ENCODE results near the gene CLEC19A.
"Not testable (repeated sequence)": the region's sequence is repeated elsewhere in the genome, so short reads cannot be mapped to it uniquely, and the experiment has no call there.

CLEC19A gene

DNA sequence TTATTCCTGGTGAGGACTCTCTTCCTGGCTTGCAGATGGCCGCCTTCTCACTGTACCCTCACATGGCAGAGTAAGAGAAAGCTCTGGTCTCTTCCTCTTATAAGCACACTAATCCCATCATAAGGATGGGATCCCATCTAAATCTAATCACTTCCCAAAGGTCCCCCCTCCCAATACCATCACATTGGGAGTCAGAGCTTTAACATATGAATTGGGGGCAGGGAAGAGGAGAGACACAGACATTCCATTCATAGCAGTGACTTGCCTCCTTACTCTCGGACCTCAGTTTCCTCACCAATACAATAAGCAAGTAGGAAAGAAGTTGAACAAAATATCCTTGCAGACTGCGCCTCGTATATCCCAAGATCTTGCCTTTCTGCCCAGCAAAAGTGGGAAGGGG, 1.7 kb downstream of the CLEC19A start:
- no peak for DNase-seq

DNA sequence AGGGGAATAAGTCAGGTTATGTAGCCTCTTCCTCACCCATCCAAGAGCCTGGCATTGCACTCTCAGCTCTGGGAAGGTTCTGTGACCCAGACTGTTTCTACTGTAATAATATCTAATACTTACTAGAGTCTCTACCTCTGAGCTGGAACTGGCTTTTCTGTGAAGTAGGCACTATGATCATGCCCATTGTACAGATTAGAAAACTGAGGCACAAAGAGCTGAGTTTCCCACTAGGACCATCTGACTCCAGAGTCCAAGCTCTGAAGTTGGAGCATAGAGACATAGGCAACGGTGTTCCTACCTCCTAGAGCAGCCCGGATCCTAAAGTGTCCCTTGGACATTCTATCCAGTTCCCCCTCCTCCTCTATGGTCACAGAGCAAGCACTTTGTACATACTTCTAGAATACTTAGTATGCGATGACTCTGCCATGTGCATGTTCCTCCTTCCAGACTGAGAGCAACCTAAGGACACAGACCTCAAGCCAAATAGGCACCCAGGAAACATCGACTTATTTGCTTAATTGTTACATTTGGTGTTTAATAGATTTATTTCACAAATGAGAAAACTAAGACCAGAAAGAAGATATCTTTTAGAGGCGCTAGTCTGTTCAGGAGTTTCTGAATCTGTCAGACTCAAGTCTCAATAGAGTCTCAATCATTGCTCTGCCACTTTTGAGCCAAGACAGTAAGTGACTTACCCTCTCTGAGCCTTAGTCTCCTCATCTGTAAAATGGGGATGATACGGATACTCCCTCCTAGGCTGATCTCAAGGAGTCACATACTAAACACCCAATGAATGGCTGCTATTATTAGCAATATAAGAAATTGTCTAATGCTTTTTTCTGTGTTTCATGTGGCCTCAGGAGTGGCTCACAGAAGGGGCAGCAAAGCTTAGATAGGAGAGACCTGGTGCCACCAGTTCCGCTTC, 3.6 kb downstream of the CLEC19A start:
- no peak for DNase-seq

DNA sequence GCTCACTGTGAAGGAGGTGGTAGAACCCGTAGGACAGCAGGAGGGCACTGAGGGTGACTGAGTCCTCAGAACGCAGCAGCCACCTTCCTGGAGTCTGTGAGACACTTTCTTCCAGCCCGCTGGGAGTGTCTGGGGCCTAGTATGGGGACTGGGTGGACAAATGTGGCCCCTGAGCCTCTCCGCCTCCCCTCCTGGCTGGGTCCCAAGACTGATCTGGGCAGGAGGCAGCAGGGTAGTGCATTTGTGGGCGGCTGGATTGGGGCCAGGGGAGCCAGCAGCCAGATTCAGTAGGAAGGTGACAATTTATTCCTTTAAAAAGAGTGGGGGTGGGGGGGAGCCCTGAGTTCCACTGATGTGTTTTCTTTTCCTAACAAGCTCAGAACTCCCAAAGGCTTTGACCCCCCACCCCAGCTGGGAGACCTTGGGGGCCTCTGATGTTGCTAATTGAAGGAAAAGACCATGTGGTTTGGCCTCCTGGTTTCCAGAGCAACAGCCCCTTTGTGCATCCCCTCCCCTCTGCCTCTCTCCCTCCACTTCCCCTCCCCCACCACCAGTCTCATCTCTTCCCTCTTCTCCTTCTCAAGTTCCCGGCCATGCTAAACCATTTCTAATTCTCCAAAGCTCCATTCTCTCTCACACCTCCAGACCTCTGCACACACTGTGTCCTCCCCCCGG, 4.4 kb downstream of the CLEC19A start:
- no peak for DNase-seq

DNA sequence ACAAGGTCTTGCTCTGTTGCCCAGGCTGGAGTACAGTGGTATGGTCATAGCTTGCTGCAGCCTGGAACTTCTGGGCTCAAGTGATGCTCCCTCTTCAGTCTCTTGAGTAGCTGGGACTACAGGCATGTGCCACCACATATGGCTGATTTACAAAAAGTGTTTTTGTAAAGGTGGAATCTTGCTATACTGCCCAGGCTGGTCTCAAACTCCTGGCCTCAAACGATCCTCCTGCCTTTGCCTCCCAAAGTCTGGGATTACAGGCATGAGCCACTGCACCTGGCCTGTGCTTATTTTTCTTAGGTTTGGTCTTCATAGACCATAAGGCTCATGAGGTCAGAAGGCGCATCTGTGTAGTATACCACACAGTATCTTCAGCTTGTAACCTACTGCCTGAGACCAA, 5.3 kb downstream of the CLEC19A start:
- DNase-seq: no peak

DNA sequence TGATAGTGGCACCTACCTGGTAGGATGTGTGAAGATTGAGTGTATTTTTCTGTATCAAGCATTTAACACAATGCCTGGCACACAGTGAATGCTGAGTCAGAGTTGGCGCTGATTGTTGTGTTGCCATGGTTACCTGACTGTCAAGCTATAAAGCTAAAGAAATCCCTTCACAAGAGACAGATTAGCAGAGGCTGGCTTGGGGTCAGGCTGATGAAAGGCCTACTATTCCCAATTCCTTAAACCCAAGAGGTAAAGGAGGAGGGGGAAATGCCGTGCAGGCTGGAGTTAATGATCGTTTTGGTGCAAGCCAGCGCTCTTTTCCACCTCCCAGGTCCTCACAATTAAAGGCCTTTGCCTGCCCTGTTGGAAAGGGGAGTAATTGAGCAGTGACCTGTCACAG, 5.9 kb downstream of the CLEC19A start:
- no peak for DNase-seq

DNA sequence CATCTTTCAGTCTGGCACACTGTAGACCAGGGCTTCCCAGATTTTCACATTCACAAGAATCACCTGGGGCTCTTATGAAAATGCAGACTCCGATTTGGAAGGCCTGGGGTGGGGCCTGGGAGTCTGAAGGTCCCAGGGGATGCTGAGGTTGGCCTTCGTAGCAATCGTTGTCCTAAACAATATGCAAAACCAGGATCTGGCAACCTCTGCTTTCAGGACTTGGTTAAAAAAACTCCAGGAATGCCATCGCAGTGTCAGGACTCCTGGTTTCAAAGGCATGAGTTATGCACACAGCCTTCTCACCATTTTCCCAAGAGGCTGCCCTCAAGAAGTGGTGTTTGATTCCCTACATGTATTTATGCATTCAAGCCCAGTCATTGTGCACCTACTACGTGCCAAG, 6.7 kb downstream of the CLEC19A start:
- no peak for DNase-seq

DNA sequence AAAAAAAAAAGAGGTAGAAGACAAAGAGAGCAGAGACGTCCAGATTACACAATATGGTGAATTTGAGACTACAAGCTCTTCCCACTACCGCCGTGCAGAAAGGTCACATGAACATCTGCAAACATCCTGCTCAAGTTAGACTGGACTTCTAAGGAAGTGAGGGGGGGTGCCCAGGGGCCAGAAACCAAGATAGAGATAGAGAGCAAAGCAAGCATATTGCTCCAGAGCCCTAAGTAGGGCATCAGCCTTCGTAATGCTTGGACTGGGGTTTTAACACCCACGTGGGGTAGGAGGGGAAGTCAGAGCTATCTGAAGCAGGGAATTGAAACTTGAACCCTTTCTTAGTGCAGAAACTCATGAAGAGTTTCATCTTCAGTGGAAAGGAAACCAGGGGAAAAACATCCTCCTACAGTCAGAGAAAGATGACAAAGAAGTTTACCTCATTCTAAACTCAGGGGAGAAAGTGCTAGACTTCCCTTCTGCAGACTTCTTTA, 8.7 kb downstream of the CLEC19A start:
- no peak for DNase-seq

DNA sequence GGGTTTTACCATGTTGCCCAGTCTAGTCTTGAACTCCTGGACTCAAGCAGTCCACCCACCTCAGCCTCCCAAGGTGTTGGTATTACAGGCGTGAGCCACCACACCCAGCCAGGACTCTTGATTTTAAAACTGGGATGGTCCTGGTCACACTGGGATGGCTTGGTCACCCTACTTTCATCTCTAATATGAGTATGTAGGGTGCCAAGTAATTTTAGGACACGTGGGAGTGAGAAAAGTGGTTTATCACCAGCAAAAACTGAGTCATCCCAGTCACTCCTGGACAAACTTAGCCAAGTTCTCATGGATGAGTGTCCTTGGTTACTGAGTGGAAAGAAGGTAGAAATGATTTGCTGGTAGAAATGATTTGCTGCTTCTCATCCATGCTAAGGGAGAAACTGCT, 9.9 kb downstream of the CLEC19A start:
- no peak for DNase-seq

DNA sequence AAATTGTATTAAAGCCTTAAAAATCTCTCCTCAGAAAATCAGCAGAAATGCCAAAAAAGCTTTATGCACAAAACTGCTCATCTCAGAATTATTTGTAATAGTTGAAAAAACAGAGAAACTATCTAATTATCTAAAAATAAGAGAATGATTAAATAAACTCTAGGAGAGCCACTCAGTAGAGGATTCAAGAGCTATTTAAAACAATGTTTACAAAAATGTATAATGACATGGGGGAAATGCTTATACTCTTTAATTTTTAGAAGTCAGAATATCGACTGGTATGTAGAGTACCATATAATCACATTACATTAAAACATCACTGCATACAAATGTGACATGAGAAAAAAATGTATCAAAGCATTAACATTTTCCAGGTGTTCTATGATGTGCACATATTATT, 11.9 kb downstream of the CLEC19A start:
- DNase-seq: no peak

DNA sequence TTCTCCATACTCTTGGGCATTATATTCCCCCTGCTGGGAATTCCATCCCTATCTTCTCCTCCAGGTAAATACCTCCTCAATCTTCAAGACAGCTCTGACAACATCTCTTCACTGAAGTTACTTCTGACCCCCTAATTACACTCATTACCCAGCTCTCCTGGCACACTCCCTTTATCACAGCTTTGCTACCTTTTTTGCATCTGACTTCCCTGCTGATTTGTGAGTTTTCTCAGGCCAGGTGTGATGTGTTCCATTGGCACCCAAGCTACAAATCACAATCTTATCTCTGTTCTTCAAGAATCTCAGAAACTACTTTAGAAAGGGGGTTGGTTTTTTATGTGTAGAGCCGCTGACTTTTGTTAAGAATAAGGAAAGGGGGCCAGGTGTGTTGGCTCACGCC, 14.0 kb downstream of the CLEC19A start:
- no peak for DNase-seq

DNA sequence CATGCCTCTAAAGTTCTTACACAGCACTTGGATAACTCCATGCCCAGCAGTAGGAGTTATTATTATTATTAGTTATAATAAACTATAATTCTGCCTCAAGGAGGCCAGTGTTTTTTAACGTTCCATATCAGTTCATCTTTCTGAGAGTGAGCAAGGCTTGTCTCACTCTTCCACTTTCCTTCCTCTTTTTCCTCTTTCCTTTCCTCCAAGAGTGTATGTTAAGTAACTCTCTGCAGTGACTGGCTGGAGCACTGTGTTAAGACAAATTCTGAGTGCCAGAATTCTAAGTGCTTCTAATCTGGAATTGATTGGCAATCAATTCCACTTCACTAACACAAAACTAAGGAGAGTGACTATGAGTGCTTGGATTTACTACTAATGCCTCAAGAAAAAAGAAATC, 16.4 kb downstream of the CLEC19A start:
- DNase-seq: no peak

DNA sequence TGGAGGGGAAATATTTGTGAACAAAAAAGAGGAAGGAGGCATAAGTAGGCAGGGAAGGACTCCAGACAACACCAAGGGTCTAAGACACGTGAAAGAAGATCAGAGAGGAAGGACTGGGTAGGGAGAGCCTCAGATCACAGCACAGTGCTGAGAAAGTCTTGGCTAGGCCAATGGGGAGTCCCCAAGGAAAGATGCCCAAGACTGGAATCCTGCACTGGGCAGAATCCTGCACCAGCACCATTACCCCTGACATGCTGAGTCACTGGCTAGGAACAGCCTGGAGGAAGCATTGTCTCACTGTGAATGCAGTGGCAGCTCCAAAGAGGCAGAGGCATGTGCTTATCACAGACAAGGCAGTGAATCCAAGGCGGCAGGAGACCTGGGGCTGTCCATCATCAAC, 19.2 kb downstream of the CLEC19A start:
- no peak for DNase-seq

DNA sequence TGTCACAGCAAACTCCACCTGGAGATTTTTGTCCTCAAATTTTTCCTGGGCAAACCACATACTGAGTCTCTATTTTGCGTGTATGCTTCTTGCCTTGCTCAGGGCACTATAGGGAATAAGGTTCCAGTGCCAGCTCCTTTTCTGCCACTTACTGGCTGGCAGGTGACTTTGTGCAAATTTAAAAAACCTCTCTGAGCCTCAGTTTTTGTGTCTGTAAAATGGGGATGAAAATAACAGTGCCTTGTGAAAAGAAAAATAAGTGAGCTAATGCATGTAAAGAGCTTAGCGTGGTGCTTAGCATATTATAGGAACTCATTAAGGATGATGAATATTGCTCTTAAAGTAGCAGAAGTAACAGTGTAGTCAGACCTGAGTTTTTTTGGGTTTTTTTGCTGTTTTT, 19.9 kb downstream of the CLEC19A start:
- no peak for DNase-seq

DNA sequence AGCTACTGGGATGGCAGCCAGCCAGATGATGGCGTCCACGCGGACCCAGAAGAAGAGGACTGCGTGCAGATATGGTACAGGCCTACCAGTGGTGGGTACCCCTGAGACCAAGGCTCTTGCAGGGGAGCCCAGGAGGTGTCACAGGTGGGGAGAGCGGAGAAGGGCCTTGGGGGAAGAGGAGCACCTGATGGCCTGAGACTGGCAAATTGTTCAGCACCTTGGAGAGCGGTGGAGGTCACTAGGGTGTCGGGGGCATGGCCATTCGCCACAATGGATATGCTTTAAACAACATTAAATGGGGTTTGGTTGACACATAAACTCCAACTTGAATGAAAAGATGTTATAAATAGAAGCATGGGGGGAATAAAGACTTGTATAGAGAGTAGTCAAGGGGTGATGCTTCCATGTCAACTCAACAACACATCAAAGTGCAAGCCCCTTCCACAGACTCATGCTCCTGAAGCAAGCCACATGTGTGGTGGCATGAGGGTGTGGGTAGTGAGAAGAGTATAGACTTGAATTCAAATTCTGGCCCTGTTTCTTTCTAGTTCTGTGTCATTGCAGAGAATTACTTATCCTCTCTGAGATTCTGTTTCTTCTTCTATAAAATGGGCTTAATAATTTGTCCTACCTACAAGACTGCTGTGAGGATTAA, 22.2 kb downstream of the CLEC19A start:
- DNase-seq: no peak

DNA sequence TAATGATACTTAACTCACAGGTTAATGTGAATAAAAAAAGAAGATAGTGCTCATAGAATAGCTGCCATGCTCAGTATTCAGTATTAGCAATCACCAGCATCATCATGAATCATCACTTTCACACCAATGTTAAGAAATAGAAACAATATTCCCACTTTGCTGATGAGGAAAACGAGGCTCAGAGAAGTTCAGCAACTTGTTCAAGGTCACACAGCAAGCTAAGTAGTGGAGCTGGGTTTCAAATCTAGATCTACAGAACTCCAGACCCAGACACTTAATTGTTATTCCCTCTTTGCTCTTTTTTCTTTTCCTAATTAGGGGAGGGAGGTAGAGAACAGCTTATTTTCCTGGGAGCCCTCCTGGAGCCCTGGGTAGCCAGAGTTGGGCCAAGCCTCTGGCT, 22.9 kb downstream of the CLEC19A start:
- DNase-seq: no peak

DNA sequence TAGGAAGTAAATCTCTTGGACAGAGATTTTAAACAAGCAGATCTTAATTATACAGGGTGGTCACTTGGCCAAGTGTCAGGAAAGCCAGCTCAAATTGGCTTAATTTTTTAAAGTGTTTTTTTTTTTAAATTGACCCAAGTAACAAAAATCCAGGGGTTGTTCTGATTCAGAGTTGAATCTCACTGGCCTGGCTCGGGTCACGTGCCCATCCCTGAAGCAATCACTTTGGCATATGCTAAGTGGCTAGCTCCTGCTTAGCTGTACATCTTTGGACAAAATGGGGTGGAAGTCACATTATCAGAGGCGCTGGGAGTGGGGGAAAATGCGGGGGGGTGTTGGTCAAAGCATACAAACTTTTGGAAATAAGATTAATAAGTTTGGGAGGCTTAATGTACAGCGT, 23.6 kb downstream of the CLEC19A start:
- DNase-seq: no peak

DNA sequence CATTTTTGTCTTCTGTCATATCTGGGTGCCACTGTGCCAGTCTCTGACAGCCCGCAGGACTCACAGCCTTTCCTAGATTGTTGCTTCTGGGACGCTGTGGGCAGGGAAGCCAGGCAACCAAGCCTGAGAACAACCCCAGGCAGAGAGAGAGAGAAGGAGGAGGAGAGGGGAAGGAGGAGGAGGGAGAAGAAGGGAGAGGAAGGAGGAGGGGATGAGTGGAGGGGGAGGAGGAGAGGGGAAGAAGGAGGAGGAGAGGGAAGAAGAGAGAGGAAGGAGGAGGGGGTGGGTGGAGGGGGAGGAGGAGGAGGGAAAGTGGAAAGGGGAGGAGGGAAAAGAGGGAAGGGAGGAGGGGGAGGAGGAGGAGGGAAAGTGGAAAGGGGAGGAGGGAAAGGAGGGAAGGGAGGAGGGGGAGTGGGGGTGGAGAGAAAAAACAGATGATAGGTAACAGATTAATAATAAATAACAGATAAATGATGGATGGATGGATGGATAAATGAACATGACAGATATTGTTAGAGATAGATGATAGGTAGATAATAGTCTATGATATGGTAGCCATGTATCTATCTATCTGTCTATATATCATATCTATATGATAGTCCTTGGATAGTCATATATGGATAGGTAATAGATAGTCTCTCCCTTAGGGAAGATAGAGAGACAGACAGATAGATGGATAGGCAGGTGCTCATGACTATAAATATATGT, 29.3 kb downstream of the CLEC19A start:
- no peak for DNase-seq

DNA sequence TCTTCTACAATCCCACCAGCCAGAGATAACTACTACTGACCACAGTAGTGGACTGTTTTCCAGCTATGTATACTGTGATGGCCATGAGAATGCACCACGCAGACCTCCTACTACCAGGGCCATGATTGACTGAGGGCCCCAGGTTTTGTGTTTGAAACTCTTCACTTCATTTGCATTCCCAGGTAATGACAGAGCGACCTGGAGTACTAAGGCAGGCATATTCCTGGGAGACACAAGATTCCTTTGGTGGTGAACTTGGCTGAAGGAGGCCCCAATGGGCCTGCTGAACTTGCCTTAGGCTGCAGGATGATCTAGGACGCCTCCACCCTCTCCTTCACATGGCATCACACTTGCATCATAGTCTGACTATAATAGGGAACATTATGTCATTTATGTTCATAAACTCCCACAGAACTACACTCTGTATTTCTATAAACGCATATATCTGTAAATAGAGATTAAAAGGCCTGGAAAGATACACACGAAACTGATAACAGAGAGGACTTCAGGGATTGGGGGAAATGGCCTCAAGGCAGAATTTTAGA, 30.4 kb downstream of the CLEC19A start:
- no peak for DNase-seq

DNA sequence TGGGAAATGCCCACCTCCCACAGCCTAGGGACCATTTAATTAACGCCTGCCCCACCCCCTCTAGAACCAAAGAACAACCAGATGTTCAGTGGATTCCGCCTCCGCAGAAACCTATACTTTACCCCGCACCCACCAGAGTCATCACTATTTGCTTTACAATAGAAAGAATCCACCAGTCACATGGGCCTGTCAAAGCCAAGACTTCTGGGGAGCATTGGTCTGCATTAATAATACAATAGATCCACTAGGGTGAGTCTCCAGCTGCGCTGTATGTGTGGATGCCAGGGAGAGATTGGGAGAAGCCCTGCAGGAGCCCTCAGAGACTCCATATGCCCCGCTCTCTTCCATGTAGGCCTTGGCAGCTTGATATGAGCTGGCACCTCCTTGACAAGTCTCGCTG, 31.3 kb downstream of the CLEC19A start:
- DNase-seq: no peak

DNA sequence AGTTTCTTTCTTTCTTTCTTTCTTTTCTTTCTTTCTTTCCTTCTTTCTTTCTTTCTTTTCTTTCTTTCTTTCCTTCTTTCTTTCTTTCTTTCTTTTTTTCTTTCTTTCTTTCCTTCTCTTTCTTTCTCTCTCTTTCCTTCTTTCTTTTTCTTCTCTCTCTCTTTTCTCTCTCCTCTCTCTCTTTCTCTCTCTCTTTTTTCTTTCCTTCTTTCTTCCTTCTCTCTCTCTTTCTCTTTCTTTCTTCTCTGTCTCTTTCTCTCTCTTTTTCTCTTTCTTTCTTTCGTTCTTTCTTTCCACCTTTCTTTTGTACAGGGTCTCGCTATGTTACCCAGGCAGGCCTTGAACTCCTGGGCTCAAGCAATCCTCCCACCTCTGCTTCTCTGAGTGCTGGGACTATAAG, 35.7 kb downstream of the CLEC19A start:
- DNase-seq: not testable (repeated sequence)

DNA sequence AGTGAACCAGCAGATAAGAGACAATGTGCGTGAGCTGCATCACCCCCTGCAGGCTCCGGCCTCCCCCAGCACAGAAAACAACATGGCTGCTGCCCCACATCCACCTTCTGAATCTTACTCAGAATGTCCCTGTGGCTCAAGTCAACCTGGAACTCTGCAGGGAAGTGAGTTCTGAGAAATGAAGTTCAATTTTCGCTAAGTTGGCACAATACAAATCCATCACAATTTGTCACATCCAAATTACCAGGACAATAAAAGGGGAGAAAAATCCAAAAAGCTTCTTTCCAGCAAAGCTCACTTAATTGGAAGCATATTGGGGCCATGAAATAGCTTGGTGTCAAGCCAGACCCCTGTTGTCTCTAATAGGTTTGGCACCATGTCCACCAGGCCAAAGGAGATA, 38.1 kb downstream of the CLEC19A start:
- no peak for DNase-seq

DNA sequence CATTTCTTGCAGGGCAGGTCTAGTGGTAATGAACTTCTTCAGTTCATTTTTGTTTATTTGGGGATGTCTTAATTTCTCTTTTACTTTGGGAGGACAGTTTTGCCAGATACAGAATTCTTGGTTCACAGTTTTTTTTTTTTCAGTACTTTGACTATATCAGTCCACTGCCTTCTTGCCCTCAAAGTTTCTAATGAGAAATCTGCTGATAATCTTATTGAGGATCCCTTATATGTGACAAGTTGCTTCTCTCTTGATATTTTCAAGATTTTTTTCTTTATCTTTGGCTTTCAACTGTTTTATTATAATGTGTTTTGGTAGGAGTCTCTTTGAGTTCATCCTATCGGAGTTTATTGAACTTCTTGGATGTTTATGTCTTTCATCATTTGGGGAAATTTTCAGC, 42.8 kb downstream of the CLEC19A start:
- DNase-seq: no peak

DNA sequence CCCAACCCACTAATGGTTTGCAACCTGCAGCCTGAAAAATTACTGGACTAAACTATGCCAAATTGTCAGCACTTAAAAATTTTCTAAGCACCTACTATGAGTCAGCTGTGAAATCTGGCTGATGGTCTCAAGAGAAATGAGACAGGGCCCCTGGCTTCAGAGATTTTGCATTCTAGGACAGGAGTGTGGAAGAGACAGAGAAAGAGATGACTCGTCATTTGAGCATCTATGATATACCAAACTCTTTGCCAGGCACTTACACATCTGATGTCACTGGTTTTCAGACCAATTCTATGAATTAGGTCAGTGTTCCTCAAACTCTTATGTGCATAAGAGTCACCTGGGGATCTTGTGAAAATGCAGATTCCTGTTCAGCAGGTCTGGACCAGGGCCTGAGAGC, 44.4 kb downstream of the CLEC19A start:
- no peak for DNase-seq

Measured in stimulated activated naive CD4-positive, alpha-beta T cell (primary cell).